Thoracic aorta (tissue), 2 donors: ENCODE measurements around the gene VIPR2. TPM values are rescaled to one million over a fixed set of nuclear protein-coding genes. Genes with fewer than 3 reads are reported as not detected.

Experiments used
- ATAC-seq: fragments of 150-250 bp; one replicate; pipeline ENCODE4 v1.8.0; 2017; ENCODE audit warnings: low read depth; ENCODE audit not compliant: insufficient number of reproducible peaks, low FRiP score
- DNase-seq: peaks from one replicate; pipeline ENCODE4 v3.0.0-alpha.2; 2020; ENCODE audit warnings: low spot score
- H3K27ac ChIP-seq, 2 donors: fragments of 200-600 bp; sonication (generic); 1 replicate in 1 of 2; 2 replicates in 1 of 2; pipeline ENCODE4 v1.5.1; 2016; ENCODE audit warnings: mild to moderate bottlenecking in 2 of 2, moderate library complexity in 2 of 2
- H3K27me3 ChIP-seq: fragments of 200-600 bp; sonication (generic); replicated peaks from 2 replicates; pipeline ENCODE4 v1.6.0; 2016; ENCODE audit warnings: mild to moderate bottlenecking; ENCODE audit not compliant: insufficient read depth
- H3K36me3 ChIP-seq: fragments of 200-600 bp; sonication (generic); one replicate; pipeline ENCODE4 v1.5.1; 2016
- H3K4me1 ChIP-seq, 2 donors: fragments of 200-600 bp; sonication (generic); 1 replicate in 1 of 2; 2 replicates in 1 of 2; pipeline versions ENCODE4 v1.5.1 to v1.6.0; 2016; ENCODE audit warnings: low read depth in 2 of 2, mild to moderate bottlenecking in 1 of 2; ENCODE audit not compliant: control insufficient read depth in 1 of 2
- H3K4me3 ChIP-seq: fragments of 200-600 bp; sonication (generic); 2 replicates; pipeline ENCODE4 v1.5.1; 2016; ENCODE audit warnings: mild to moderate bottlenecking
- H3K9me3 ChIP-seq: fragments of 200-600 bp; sonication (generic); 2 replicates; pipeline ENCODE4 v1.5.1; 2016
- total RNA-seq, 2 donors: library from RNA; depleted of rRNA; stranded (reverse); fragments of >200 nt; gene quantifications; one replicate each; pipeline versions ENCODE4 v1.1.0 to v1.2.3, GENCODE V29; 2016
- TF ChIP-seq, protein P1 (sequence below): fragments of 200-600 bp; sonication (generic); IDR thresholded peaks from one replicate; pipeline ENCODE4 v1.5.1; 2019; ENCODE audit warnings: antibody characterized with exemption

VIPR2 gene
- total RNA-seq, 2 donors from 2014 or later: 18.3 to 29.5 TPM

- DNase-seq: no peak
- H3K4me1 ChIP-seq: peaks cover 0 to 4% of the 10 kb centered on the region in 2 donors
- H3K9me3 ChIP-seq: peaks cover 3% of the 10 kb centered on the region
- no peak overlapping the region for H3K27ac ChIP-seq
- no peaks in the 10 kb centered on the region for H3K27me3 ChIP-seq
- no peak for ATAC-seq
- H3K36me3 ChIP-seq: no peaks in the 10 kb centered on the region
- no peak overlapping the region for H3K4me3 ChIP-seq
- TF ChIP-seq, protein P1, sequence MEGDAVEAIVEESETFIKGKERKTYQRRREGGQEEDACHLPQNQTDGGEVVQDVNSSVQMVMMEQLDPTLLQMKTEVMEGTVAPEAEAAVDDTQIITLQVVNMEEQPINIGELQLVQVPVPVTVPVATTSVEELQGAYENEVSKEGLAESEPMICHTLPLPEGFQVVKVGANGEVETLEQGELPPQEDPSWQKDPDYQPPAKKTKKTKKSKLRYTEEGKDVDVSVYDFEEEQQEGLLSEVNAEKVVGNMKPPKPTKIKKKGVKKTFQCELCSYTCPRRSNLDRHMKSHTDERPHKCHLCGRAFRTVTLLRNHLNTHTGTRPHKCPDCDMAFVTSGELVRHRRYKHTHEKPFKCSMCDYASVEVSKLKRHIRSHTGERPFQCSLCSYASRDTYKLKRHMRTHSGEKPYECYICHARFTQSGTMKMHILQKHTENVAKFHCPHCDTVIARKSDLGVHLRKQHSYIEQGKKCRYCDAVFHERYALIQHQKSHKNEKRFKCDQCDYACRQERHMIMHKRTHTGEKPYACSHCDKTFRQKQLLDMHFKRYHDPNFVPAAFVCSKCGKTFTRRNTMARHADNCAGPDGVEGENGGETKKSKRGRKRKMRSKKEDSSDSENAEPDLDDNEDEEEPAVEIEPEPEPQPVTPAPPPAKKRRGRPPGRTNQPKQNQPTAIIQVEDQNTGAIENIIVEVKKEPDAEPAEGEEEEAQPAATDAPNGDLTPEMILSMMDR: no peak
Observed at GRCh38 chr7:158995514-158995913, 149.2 kb downstream of the VIPR2 start.

- TF ChIP-seq, protein P1: no peak
- no peak for ATAC-seq
- H3K4me1 ChIP-seq: peaks cover 0 to 4% of the 10 kb centered on the region in 2 donors
- H3K9me3 ChIP-seq: peaks cover 3% of the 10 kb centered on the region
- H3K36me3 ChIP-seq: no peaks in the 10 kb centered on the region
- no peaks in the 10 kb centered on the region for H3K27me3 ChIP-seq
- H3K4me3 ChIP-seq: no peak overlapping the region
- H3K27ac ChIP-seq: no peak overlapping the region
- no peak for DNase-seq
Observed at GRCh38 chr7:158994687-158995086, 150.0 kb downstream of the VIPR2 start.

GRCh38 chr7:158993591-158993990 lies 151.1 kb downstream of the VIPR2 start:
- ATAC-seq (no peak), DNase-seq (no peak)
- Histone ChIP-seq H3K4me3 (no peak overlapping the region), H3K27ac (no peak overlapping the region), H3K36me3 (no peaks in the 10 kb centered on the region), H3K4me1 (peaks cover 0 to 4% of the 10 kb centered on the region in 2 donors), H3K9me3 (peaks cover 3% of the 10 kb centered on the region), H3K27me3 (no peaks in the 10 kb centered on the region)
- TF ChIP-seq, protein P1: no peak

DNA sequence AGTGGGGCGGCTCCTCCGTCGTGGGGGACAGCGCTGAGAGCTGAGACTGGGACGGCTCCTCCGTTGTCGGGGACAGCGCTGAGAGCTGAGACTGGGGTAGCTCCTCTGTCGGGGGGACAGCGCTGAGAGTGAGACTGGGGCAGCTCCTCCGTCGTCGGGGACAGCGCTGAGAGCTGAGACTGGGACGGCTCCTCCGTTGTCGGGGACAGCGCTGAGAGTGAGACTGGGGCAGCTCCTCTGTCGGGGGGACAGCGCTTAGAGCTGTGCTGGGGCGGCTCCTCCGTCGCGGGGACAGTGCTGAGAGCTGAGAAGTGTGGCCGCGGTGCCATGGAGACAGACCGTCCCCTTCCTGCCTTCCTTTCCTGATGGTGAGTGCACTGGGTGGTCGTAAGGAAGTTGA lies 151.9 kb downstream of the VIPR2 start:
- Histone ChIP-seq H3K36me3 (no peaks in the 10 kb centered on the region), H3K4me3 (no peak overlapping the region), H3K4me1 (peaks cover 0 to 4% of the 10 kb centered on the region in 2 donors), H3K27ac (no peak overlapping the region), H3K27me3 (no peaks in the 10 kb centered on the region), H3K9me3 (peaks cover 3% of the 10 kb centered on the region)
- no peak for DNase-seq
- no peak for ATAC-seq
- TF ChIP-seq, protein P1: no peak

DNA sequence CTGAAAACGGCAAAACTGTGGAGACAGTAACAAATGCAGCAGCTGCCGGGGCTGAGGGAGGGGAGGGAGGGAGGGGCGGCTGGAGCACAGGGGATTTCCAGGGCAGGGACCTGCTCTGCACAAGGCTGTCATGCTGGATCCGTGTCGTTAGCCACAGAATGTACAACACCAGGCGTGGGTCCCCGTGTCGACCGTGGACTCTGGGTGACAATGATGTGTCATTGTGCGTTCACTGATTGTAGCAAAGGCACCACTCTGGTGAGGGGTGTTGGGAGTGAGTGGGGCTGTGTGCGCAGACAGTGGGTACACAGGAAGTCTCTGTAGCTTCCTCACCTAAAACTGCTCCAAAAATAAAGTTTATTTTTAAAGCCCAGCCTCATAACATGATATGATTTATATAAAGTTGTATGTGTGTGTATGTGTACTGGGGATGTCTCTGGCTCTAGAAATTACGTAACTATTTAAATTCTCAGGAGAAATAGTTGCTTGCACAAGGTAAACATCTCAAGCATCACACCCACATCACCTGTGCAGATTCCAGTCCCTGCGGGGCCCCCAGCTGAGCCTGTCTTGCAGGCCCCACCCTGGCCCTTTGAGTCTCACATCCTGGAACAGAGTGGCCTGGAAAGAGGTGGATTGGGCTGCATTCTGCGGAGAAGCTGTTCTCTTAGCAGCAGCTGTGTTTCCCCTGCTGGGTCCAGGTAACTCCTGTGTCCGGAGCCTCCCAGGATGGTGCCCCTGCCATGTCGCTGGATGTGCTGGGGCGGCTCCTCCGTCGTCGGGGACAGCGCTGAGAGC lies 152.6 kb downstream of the VIPR2 start:
- Histone ChIP-seq H3K9me3 (peaks cover 3% of the 10 kb centered on the region), H3K36me3 (no peaks in the 10 kb centered on the region), H3K4me1 (peaks cover 0 to 4% of the 10 kb centered on the region in 2 donors), H3K27ac (no peak overlapping the region), H3K4me3 (no peak overlapping the region), H3K27me3 (no peaks in the 10 kb centered on the region)
- TF ChIP-seq, protein P1: no peak
- no peak for ATAC-seq
- DNase-seq: no peak
